Measurements from ENCODE around the gene MAN2A2.

GRCh38 chr15:90915216-90915807, 12.2 kb downstream of the MAN2A2 start:
- TF ChIP-seq RAD21 (IDR thresholded peaks at IDR 0.05; ENCODE audit: low read depth) (no peak), TAF1 (IDR thresholded peaks at IDR 0.05; ENCODE audit: low read depth) (no peak), USF1 (IDR thresholded peaks at IDR 0.05) (no peak), EP300 (IDR thresholded peaks at IDR 0.05; ENCODE audit: borderline replicate concordance) (no peak)
